H1 (cell line): ENCODE data around the gene FARS2. TPM values are rescaled to one million over a fixed set of nuclear protein-coding genes. Genes with fewer than 3 reads are reported as not detected.

Source experiments
- CTCF ChIA-PET: fragments of 300-600 bp; sonication (Branson Sonifier 250); formaldehyde crosslinking; loops from one replicate; lab custom pipeline; 2021; ENCODE audit not compliant: partially characterized antibody; lab: Charles Lee
- POLR2A ChIA-PET: fragments of 300-600 bp; sonication (Branson Sonifier 250); formaldehyde crosslinking; loops from one replicate; lab custom pipeline; 2021; ENCODE audit warnings: inconsistent platforms; ENCODE audit not compliant: partially characterized antibody; lab: Charles Lee
- DNase-seq, 2 experiments: peaks; one replicate each; pipeline versions ENCODE4 v3.0.0 to v3.0.0-alpha.2; 2010 to 2022; ENCODE audit warnings: low spot score in 2 of 2, low read depth in 1 of 2, mixed read lengths in 1 of 2
- FAIRE-seq: peaks from 2 replicates; lab custom pipeline; 2011; peaks lifted over from hg19 to GRCh38; lab: Jason Lieb, UNC
- H2AFZ ChIP-seq: 2 replicates; pipeline ENCODE4 v1.8.1; 2012; ENCODE audit warnings: low read length, inconsistent platforms
- H2AK5ac ChIP-seq: 2 replicates; pipeline ENCODE4 v1.6.1; 2013; ENCODE audit warnings: low read depth, low read length
- H2BK120ac ChIP-seq: replicated peaks from 2 replicates; pipeline ENCODE3; 2013; ENCODE audit warnings: low read depth, low read length, inconsistent platforms
- H2BK12ac ChIP-seq: 2 replicates; pipeline ENCODE4 v1.6.1; 2013; ENCODE audit warnings: low read depth, low read length
- H2BK15ac ChIP-seq: 2 replicates; pipeline ENCODE4 v1.6.1; 2013; ENCODE audit warnings: low read length
- H2BK20ac ChIP-seq: 2 replicates; pipeline ENCODE4 v1.6.1; 2013; ENCODE audit warnings: low read length
- H2BK5ac ChIP-seq: 2 replicates; pipeline ENCODE4 v1.6.1; 2013; ENCODE audit warnings: low read depth, low read length
- H3K14ac ChIP-seq: 2 replicates; pipeline ENCODE4 v1.6.1; 2013; ENCODE audit warnings: inconsistent platforms; ENCODE audit not compliant: insufficient read length
- H3K18ac ChIP-seq: 2 replicates; pipeline ENCODE4 v1.6.1; 2013; ENCODE audit warnings: low read length; ENCODE audit errors: extremely low read depth
- H3K23ac ChIP-seq: 2 replicates; pipeline ENCODE4 v1.6.1; 2013; ENCODE audit warnings: inconsistent platforms; ENCODE audit not compliant: insufficient read length
- H3K23me2 ChIP-seq: 2 replicates; pipeline ENCODE4 v1.6.1; 2013; ENCODE audit warnings: low read depth, low read length
- H3K27ac ChIP-seq: 2 replicates; pipeline ENCODE4 v1.6.1; 2011; ENCODE audit warnings: low read depth, low read length, inconsistent platforms
- H3K27me3 ChIP-seq, 4 experiments: replicated peaks in 1 of 4; 1 replicate in 1 of 4; 2 replicates in 3 of 4; pipeline versions ENCODE4 v1.6.1 to v1.8.1; 2011 to 2013; ENCODE audit warnings: low read length in 3 of 4, mild to moderate bottlenecking in 3 of 4, inconsistent platforms in 2 of 4, mixed read lengths in 2 of 4, moderate library complexity in 1 of 4; ENCODE audit not compliant: control insufficient read depth in 3 of 4, insufficient read depth in 3 of 4; ENCODE audit errors: extremely low read depth in 1 of 4
- H3K36me3 ChIP-seq, 4 experiments: 2 replicates each; pipeline versions ENCODE4 v1.6.1 to v1.8.1; 2011 to 2013; ENCODE audit warnings: mild to moderate bottlenecking in 4 of 4, low read length in 3 of 4, moderate library complexity in 2 of 4, control low read depth in 1 of 4, inconsistent platforms in 1 of 4; ENCODE audit not compliant: insufficient read depth in 4 of 4, control insufficient read depth in 2 of 4
- H3K4ac ChIP-seq: replicated peaks from 2 replicates; pipeline ENCODE3; 2013; ENCODE audit warnings: low read length, low read depth, mixed read lengths, inconsistent platforms; ENCODE audit not compliant: insufficient read length
- H3K4me1 ChIP-seq, 4 experiments: replicated peaks in 1 of 4; 1 replicate in 1 of 4; 2 replicates in 3 of 4; pipeline versions ENCODE4 v1.6.1 to v1.8.1; 2011 to 2013; ENCODE audit warnings: low read length in 3 of 4, inconsistent platforms in 2 of 4, mixed read lengths in 1 of 4; ENCODE audit not compliant: insufficient read depth in 4 of 4, control insufficient read depth in 3 of 4
- H3K4me2 ChIP-seq, 2 experiments: 2 replicates each; pipeline versions ENCODE4 v1.6.1 to v1.8.1; 2011 to 2013; ENCODE audit warnings: low read depth in 2 of 2, low read length in 2 of 2, control low read depth in 1 of 2, inconsistent platforms in 1 of 2, mild to moderate bottlenecking in 1 of 2; ENCODE audit not compliant: insufficient read depth in 1 of 2
- H3K4me3 ChIP-seq, 4 experiments: fragments of 200-600, 300-600 bp in 1 of 4; sonication (generic), shearing (Covaris generic), sonication (Bioruptor Twin) in 1 of 4; 2 replicates each; pipeline versions ENCODE4 v1.5.1 to v1.8.1; 2011 to 2016; ENCODE audit warnings: low read length in 4 of 4, low read depth in 3 of 4, control low read depth in 2 of 4, inconsistent platforms in 2 of 4, mild to moderate bottlenecking in 2 of 4, mixed read lengths in 1 of 4, moderate library complexity in 1 of 4; ENCODE audit not compliant: insufficient read depth in 2 of 4; ENCODE audit errors: extremely low read depth in 1 of 4
- H3K56ac ChIP-seq: replicated peaks from 2 replicates; pipeline ENCODE3; 2013; ENCODE audit warnings: low read depth, mild to moderate bottlenecking, mixed read lengths, low read length, inconsistent platforms; ENCODE audit not compliant: insufficient read length
- H3K79me1 ChIP-seq: 2 replicates; pipeline ENCODE4 v1.6.1; 2013; ENCODE audit warnings: low read depth, low read length, control low read depth
- H3K79me2 ChIP-seq, 2 experiments: 2 replicates each; pipeline versions ENCODE4 v1.6.1 to v1.8.1; 2012 to 2013; ENCODE audit warnings: low read length in 2 of 2, mild to moderate bottlenecking in 2 of 2, inconsistent platforms in 1 of 2; ENCODE audit not compliant: insufficient read depth in 2 of 2, control insufficient read depth in 1 of 2
- H3K9ac ChIP-seq, 4 experiments: replicated peaks in 1 of 4; 1 replicate in 1 of 4; 2 replicates in 3 of 4; pipeline versions ENCODE4 v1.6.1 to v1.8.1; 2011 to 2013; ENCODE audit warnings: low read depth in 3 of 4, low read length in 3 of 4, control low read depth in 2 of 4, mild to moderate bottlenecking in 2 of 4, moderate library complexity in 2 of 4, inconsistent platforms in 1 of 4; ENCODE audit errors: extremely low read depth in 1 of 4
- H3K9me3 ChIP-seq, 2 experiments: 2 replicates each; pipeline versions ENCODE4 v1.6.1 to v1.8.1; 2012 to 2013; ENCODE audit warnings: mild to moderate bottlenecking in 2 of 2, moderate library complexity in 2 of 2, control low read depth in 1 of 2, inconsistent platforms in 1 of 2, low read depth in 1 of 2, low read length in 1 of 2, mixed read lengths in 1 of 2; ENCODE audit not compliant: insufficient read depth in 2 of 2
- H4K20me1 ChIP-seq, 2 experiments: replicated peaks in 1 of 2; 2 replicates each; pipeline versions ENCODE3 to v1.8.1; 2011 to 2013; ENCODE audit warnings: inconsistent platforms in 2 of 2, low read length in 2 of 2, mild to moderate bottlenecking in 1 of 2; ENCODE audit not compliant: insufficient read depth in 2 of 2, control insufficient read depth in 1 of 2
- H4K5ac ChIP-seq: 2 replicates; pipeline ENCODE4 v1.6.1; 2013; ENCODE audit warnings: low read length, low read depth, mixed read lengths, inconsistent platforms; ENCODE audit not compliant: insufficient read length
- H4K8ac ChIP-seq: 2 replicates; pipeline ENCODE4 v1.8.0; 2013; ENCODE audit warnings: mild to moderate bottlenecking, moderate library complexity, low read length, inconsistent platforms; ENCODE audit not compliant: insufficient read depth; ENCODE audit errors: extremely low read depth
- H4K91ac ChIP-seq: replicated peaks from 2 replicates; pipeline ENCODE3; 2013; ENCODE audit warnings: low read length, mixed read lengths, inconsistent platforms; ENCODE audit not compliant: insufficient read length
- ATF3 ChIP-seq: IDR thresholded peaks from 2 replicates; pipeline ENCODE4 v1.6.1; 2011; ENCODE audit warnings: low read depth, mild to moderate bottlenecking, low read length; ENCODE audit not compliant: insufficient read depth
- E2F6 ChIP-seq: IDR thresholded peaks from 2 replicates; pipeline ENCODE4 v1.6.1; 2012; ENCODE audit warnings: inconsistent platforms
- EP300 ChIP-seq, 2 experiments: IDR thresholded peaks; 1 replicate in 1 of 2; 2 replicates in 1 of 2; pipeline ENCODE4 v1.6.1; 2011 to 2012; ENCODE audit warnings: low read depth in 2 of 2, low read length in 2 of 2, mild to moderate bottlenecking in 2 of 2, borderline replicate concordance in 1 of 2, inconsistent platforms in 1 of 2, moderate library complexity in 1 of 2
- JUN ChIP-seq: IDR thresholded peaks from 2 replicates; pipeline ENCODE4 v1.6.1; 2011; ENCODE audit warnings: low read depth, mild to moderate bottlenecking, improper control_type of control experiment, low read length
- SP4 ChIP-seq: IDR thresholded peaks from 2 replicates; pipeline ENCODE4 v1.6.1; 2012; ENCODE audit warnings: low read length, inconsistent platforms
- SUZ12 ChIP-seq: fragments of 200-600 bp; sonication (generic); IDR thresholded peaks from 2 replicates; pipeline ENCODE4 v1.6.1; 2012; ENCODE audit warnings: mild to moderate bottlenecking, inconsistent platforms, low read length, moderate library complexity, mixed read lengths
- ZNF274 ChIP-seq: IDR thresholded peaks from 2 replicates; pipeline ENCODE4 v1.7.0; 2012; ENCODE audit warnings: low read length, borderline replicate concordance; ENCODE audit errors: extremely low read depth
- WGBS, 2 experiments: shearing (Covaris generic) in 1 of 2; methylation state at CpG; one replicate each; pipeline versions ENCODE4 v1.1.6 to v1.1.7; 2013 to 2015; ENCODE audit warnings: low lambda C conversion rate in 2 of 2, mixed read lengths in 2 of 2, inconsistent platforms in 1 of 2, low coverage in 1 of 2, missing lambda C conversion rate in 1 of 2; ENCODE audit not compliant: insufficient replicate concordance in 2 of 2, insufficient coverage in 1 of 2, insufficient read length in 1 of 2; ENCODE audit errors: extremely low coverage in 1 of 2, missing lambda C conversion rate in 1 of 2; 5-methylcytosine and 5-hydroxymethylcytosine counted together
- polyA plus RNA-seq, 7 experiments: library from polyadenylated mRNA; depleted of rRNA in 3 of 7; stranded (reverse) in 5 of 7; unstranded in 2 of 7; fragments of >200 nt in 5 of 7; fragments of 200-250 nt in 2 of 7; gene quantifications; 1 replicate in 5 of 7; 2 replicates in 1 of 7; 4 replicates in 1 of 7; pipeline versions ENCODE4 v1.2.1 to v1.2.3, GENCODE V29; 2011 to 2013; ENCODE audit warnings: missing spikeins in 2 of 7, mixed read lengths in 2 of 7
- total RNA-seq: library from RNA; stranded (reverse); fragmentation: NEBNext Ultra II Directional; extraction: Animal tissue kit (Norgen Biotek cat#: 25700); gene quantifications from 2 replicates; pipeline ENCODE4 v1.2.1, GENCODE V29; 2021

The FARS2 gene
- total and polyA plus RNA-seq, 2 of the 8 experiments (the other 6 are each of a cell fraction or from before 2014, with no cell fraction given) = 11.7 to 14.4 TPM

- H3K4ac ChIP-seq = no peak overlapping the region
- no peaks in the 10 kb centered on the region; the same call in 1 of the 2 replicates for H3K79me1 ChIP-seq
- no peak overlapping the region for H3K27ac ChIP-seq
- DNase-seq (no peak), FAIRE-seq (no peak)
- no peak overlapping the region for H2AK5ac ChIP-seq
- H3K18ac ChIP-seq = no peak overlapping the region
- no peak overlapping the region for H2AFZ ChIP-seq
- H2BK15ac ChIP-seq = no peak overlapping the region
- no peaks in the 10 kb centered on the region for H3K36me3 ChIP-seq
- TF ChIP-seq SP4 (no peak), ZNF274 (no peak), ATF3 (no peak), SUZ12 (no peak), E2F6 (no peak), JUN (no peak), EP300 (IDR thresholded peaks at IDR 0.05; ENCODE audit: borderline replicate concordance in 1 of 2, low read depth in 2 of 2, low read length in 2 of 2) (no peak)
- no peaks in the 10 kb centered on the region for H3K27me3 ChIP-seq
- H2BK120ac ChIP-seq = no peak overlapping the region
- no peaks in the 10 kb centered on the region for H3K23me2 ChIP-seq
- H2BK20ac ChIP-seq = no peak overlapping the region
- H3K14ac ChIP-seq = no peak overlapping the region
- H4K91ac ChIP-seq = no peak overlapping the region
- 92% methylated on average over 2 of the region's 2 CpGs; no CpG with 5 or more reads in 1 of the 2 experiments for WGBS, 2 experiments
- H2BK5ac ChIP-seq = no peak overlapping the region
- ChIA-PET CTCF (interaction anchor here (0.6 to 1.0 kb wide), 4 partner anchors 11 to 1016 kb away, joined by 3 read pairs; no protein-coding TSS in a partner anchor), POLR2A (no interaction called here)
- no peak overlapping the region for H4K5ac ChIP-seq
- H4K20me1 ChIP-seq = no peaks in the 10 kb centered on the region
- H4K8ac ChIP-seq = no peak overlapping the region
- no peaks in the 10 kb centered on the region for H3K79me2 ChIP-seq
- no peak overlapping the region for H3K23ac ChIP-seq
- H3K4me3 ChIP-seq = no peak overlapping the region
- no peaks in the 10 kb centered on the region for H3K9me3 ChIP-seq
- no peak overlapping the region for H3K4me2 ChIP-seq
- H3K9ac ChIP-seq = no peak overlapping the region
- H3K56ac ChIP-seq = no peak overlapping the region
- H2BK12ac ChIP-seq = no peak overlapping the region
- H3K4me1 ChIP-seq = peaks cover 0 to 9% (median under 1%) of the 10 kb centered on the region in 4 experiments; a peak in 1 of 7 replicates
Measured at GRCh38 chr6:5679270-5679669, 418.0 kb downstream of the FARS2 start.
